GM12873 (cell line): ENCODE results near the gene ULK4.

Experiments
- CTCF ChIP-seq: IDR thresholded peaks from 2 replicates; pipeline ENCODE4 v1.5.1; 2012; ENCODE audit warnings: low read depth, mild to moderate bottlenecking, moderate library complexity, low read length, control low read depth; ENCODE audit not compliant: insufficient read depth; ENCODE audit errors: missing control alignments

Gene ULK4

GRCh38 chr3:41334426-41334825 is 627.5 kb downstream of the ULK4 start:
- no peak for TF ChIP-seq CTCF

GRCh38 chr3:41331041-41331440 is 630.9 kb downstream of the ULK4 start:
- TF ChIP-seq CTCF, result no peak

- TF ChIP-seq CTCF, result no peak
These were observed 631.4 kb downstream of the ULK4 start for GRCh38 chr3:41330465-41330864.

DNA sequence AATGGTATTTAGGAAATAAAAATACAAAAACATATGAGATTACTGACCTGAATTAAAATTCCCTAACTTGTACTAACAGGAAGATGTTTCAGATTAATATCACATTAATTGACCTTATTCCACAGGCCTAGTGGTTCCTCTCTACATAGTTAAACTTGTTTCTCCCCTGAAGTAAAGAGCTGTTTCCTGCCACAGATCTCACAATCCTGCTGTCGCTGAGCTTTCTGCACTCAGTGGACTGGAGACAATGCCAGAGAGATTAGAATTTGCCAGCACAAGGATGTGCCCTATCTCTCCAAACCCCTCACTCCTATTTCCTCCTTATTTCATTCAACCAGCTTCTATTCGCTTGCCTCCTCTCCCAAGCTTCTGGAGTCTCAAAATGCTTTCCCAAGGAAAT is 632.0 kb downstream of the ULK4 start:
- TF ChIP-seq CTCF, result no peak

DNA sequence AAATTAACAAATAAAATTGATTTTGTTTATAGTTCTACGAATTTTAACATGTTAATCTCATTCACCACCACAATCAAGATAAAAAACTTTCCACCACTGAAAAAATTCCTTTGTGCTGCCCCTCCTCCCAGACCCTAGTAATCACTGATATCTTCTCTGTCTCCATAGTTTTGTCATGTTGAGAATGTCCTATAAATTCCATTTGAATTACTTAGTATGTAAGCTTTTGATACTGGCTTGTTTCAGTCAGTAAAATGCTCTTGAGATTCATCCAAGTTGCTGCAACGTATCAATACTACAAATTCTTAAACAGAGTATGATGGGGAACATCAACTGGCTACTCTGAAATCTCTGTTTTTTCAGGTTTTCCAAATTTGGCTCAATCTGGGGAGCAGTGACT is 633.0 kb downstream of the ULK4 start:
- TF ChIP-seq CTCF, result no peak

DNA sequence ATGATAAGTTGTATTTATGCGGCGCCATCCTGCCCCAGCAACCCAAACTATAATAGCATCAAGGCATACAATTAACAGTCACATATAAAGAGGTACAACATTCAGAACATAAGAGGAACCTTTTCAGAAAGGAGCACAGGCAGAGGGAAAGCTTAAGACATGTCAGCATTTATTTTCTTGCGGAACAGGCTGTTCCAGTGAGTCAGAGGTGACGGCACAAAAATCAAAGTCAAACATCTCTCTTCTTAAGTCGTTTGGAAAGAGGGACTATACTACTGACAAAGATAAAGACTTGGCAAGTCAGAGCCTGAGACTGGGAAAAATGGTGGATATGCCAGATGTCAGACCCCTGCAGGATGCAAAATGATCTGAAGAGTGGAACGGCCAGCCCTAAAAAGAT is 634.2 kb downstream of the ULK4 start:
- TF ChIP-seq CTCF, result no peak

DNA sequence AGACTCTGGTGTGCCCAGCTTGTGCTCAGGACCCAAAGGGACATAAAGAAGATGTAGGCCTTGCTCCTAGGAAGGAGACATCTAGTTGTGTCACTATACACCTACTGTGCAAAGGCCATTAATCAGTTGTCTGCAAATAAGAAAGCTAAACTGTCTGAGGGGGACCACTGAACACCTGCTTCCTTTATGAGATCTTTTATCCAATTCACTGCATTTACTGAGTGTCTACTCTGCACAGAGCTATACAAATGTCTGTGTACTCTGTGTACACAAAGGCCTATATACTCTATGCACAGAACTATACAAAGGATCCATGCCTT is 637.8 kb downstream of the ULK4 start:
- TF ChIP-seq CTCF, result no peak

DNA sequence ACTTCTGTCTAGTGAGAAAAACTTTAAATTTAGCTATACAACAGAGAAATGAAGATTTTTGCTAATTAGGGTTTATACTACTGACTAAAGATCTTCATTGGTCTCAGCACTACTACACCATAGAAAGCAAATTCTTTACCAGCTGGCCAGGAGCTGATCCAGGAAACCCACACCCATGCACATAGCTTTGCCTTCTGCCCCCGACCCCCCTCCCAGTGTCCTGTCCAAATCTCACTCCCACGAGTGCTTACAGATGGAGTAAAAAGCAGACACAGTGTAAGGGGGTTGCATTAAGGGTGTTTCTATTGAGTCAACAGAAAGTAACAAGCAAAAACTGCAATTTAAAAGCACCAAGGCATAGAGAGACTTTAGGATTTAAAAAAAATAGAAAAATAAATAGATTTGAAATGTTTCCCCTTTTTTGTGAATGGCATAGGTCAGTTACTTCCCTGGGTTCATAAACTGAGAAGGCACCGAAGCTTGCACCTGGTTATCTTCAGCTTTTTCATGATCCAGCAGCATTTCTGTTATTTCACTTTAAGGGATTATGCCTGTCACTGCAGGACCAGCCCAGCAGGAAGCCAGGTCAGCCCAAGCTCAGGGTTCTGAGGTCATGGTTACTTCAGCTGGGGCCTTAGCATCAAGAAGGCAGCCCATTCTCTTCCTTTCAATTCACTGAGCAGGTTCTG is 638.3 kb downstream of the ULK4 start:
- TF ChIP-seq CTCF, result no peak
